ENCODE measurements around the gene CABCOCO1. TPM values are rescaled to one million over a fixed set of nuclear protein-coding genes. Genes with fewer than 3 reads are reported as not detected.

The CABCOCO1 gene
- total and polyA plus RNA-seq, 2 of the 13 experiments (the other 11 are each of a cell fraction or from before 2014, with no cell fraction given), result not detected

DNA sequence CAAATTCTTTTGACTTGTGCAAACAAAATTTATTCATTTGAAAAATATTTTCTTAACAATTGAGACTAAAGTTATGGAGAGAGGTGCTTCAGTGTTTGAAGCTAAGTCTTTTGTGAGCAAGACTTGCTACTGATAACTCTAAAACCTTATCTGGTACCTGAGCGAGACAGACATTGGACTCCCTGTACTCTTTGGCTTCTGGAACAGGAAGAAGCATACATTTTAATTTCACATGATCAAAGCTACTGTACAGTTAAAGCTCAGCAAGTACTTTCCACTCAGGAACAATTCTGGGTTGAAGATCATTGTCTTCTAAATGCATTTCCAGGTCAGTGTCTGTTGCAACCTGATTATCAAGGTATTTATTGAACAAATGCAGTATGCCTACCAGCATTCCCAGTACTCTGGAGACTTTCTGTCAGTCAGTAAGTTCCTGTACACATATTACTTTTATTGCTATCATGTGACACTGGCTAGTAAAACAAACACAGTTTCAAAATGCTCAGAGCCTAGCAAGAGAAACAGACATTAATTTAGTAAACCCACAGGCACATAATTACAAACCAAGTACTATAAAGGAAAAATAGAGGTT lies 42.4 kb downstream of the CABCOCO1 start (continued):
- TF ChIP-seq ZNF256 (CRISPR knock-in tag; conservative IDR thresholded peaks at IDR 0.05), result no peak
- no peak for TF ChIP-seq GLI4 (CRISPR knock-in tag; IDR thresholded peaks at IDR 0.05; ENCODE audit: borderline replicate concordance)
- no peak for TF ChIP-seq ZNF563 (CRISPR knock-in tag; IDR thresholded peaks at IDR 0.05)

DNA sequence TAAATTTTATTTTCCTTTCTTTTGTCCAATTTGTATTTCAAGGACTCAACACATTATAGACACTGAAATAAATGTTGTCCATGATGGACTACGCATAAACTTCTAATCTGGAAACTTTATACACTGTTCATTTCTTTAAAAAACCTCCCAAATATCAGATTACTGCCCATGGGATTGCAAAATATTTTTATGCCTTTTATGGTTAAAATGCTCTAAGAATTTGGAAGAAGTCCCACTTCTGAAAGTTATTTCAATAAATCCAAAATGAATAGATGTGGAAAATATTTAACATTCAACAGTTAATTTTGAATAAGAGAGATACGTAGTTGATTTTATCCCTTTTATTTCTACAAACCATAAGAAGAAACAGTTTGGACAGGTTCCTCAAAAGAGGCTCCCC lies 46.1 kb downstream of the CABCOCO1 start:
- in situ Hi-C loops (cut with HindIII; ENCODE audit: extremely low pct_ligation_motif_present, low pct_unique_long_range_greater_than_20kb), result no loop called here
- BruUV-seq (replicated peaks), result no TSS peak
- H3K9ac ChIP-seq (ENCODE audit: insufficient read depth, low read depth, low read length), result no peak overlapping the region
- FAIRE-seq (no peak), ATAC-seq (no peak), DNase-seq (ENCODE audit: low spot score) (no peak)
- no peak overlapping the region for H3K4me3 ChIP-seq (replicated peaks in 1 of 3; ENCODE audit: insufficient read depth in 1 of 3, low read depth in 2 of 3, low read length in 3 of 3)
- no peaks in the 10 kb centered on the region; a peak in 1 of 5 replicates for H3K27me3 ChIP-seq (ENCODE audit: control insufficient read depth in 1 of 2, insufficient read depth in 2 of 2, low read length in 2 of 2)
- 2% methylated on average over 2 of the region's 2 CpGs for WGBS (ENCODE audit: low lambda C conversion rate)
- H3K27ac ChIP-seq (ENCODE audit: extremely low read length, insufficient read depth, low read length), result no peak overlapping the region
- no peak overlapping the region for H3K4me2 ChIP-seq (ENCODE audit: low read depth, low read length)
- no peaks in the 10 kb centered on the region for H3K9me3 ChIP-seq (ENCODE audit: low read length)
- no peaks in the 10 kb centered on the region for H3K79me2 ChIP-seq (ENCODE audit: insufficient read depth, low read length)
- H4K20me1 ChIP-seq (ENCODE audit: insufficient read depth, low read length), result no peaks in the 10 kb centered on the region
- POLR2A ChIA-PET, result no interaction called here
- H2AFZ ChIP-seq (ENCODE audit: low read length), result no peak overlapping the region
- intact Hi-C loops (cut with micrococcal nuclease; ENCODE audit: unreplicated experiment), result no loop called here
- TF ChIP-seq ZNF225 (CRISPR knock-in tag; IDR thresholded peaks at IDR 0.05), result no peak
- TF ChIP-seq ZNF296 (CRISPR knock-in tag; conservative IDR thresholded peaks at IDR 0.05), result no peak
- TF ChIP-seq, protein P1, sequence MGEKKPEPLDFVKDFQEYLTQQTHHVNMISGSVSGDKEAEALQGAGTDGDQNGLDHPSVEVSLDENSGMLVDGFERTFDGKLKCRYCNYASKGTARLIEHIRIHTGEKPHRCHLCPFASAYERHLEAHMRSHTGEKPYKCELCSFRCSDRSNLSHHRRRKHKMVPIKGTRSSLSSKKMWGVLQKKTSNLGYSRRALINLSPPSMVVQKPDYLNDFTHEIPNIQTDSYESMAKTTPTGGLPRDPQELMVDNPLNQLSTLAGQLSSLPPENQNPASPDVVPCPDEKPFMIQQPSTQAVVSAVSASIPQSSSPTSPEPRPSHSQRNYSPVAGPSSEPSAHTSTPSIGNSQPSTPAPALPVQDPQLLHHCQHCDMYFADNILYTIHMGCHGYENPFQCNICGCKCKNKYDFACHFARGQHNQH (CRISPR knock-in tag; IDR thresholded peaks at IDR 0.05), result no peak
- TF ChIP-seq ZNF891 (CRISPR knock-in tag; IDR thresholded peaks at IDR 0.05), result no peak
- TF ChIP-seq ZNF232 (CRISPR knock-in tag; IDR thresholded peaks at IDR 0.05; ENCODE audit: borderline replicate concordance), result no peak
- no peak for TF ChIP-seq ZBTB3 (CRISPR knock-in tag; IDR thresholded peaks at IDR 0.05; ENCODE audit: borderline replicate concordance, low read depth)
- no peak for TF ChIP-seq ELF1 (CRISPR knock-in tag; IDR thresholded peaks at IDR 0.05)
- TF ChIP-seq CAMTA2 (CRISPR knock-in tag; IDR thresholded peaks at IDR 0.05; ENCODE audit: borderline replicate concordance), result no peak
- TF ChIP-seq SMARCC2 (IDR thresholded peaks at IDR 0.05), result no peak
- no peak for TF ChIP-seq SP1 (IDR thresholded peaks at IDR 0.05)
- no peak for TF ChIP-seq SP1 (CRISPR knock-in tag; IDR thresholded peaks at IDR 0.05)
- TF ChIP-seq, protein P2, sequence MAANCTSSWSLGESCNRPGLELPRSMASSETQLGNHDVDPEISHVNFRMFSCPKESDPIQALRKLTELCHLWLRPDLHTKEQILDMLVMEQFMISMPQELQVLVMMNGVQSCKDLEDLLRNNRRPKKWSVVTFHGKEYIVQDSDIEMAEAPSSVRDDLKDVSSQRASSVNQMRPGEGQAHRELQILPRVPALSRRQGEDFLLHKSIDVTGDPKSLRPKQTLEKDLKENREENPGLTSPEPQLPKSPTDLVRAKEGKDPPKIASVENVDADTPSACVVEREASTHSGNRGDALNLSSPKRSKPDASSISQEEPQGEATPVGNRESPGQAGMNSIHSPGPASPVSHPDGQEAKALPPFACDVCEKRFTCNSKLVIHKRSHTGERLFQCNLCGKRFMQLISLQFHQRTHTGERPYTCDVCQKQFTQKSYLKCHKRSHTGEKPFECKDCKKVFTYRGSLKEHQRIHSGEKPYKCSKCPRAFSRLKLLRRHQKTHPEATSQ (CRISPR knock-in tag; IDR thresholded peaks at IDR 0.05; ENCODE audit: borderline replicate concordance), result no peak
- no peak for TF ChIP-seq ZNF446 (CRISPR knock-in tag; IDR thresholded peaks at IDR 0.05)
- TF ChIP-seq, protein P3, sequence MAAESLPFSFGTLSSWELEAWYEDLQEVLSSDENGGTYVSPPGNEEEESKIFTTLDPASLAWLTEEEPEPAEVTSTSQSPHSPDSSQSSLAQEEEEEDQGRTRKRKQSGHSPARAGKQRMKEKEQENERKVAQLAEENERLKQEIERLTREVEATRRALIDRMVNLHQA (CRISPR knock-in tag; IDR thresholded peaks at IDR 0.05), result no peak
- no peak for TF ChIP-seq ZNF326 (CRISPR knock-in tag; IDR thresholded peaks at IDR 0.05; ENCODE audit: borderline replicate concordance)
- TF ChIP-seq XRCC5 (optimal IDR thresholded peaks at IDR 0.05; ENCODE audit: low read length), result no peak
- TF ChIP-seq ZNF549 (CRISPR knock-in tag; IDR thresholded peaks at IDR 0.05), result no peak
- no peak for TF ChIP-seq GTF2F1 (IDR thresholded peaks at IDR 0.05; ENCODE audit: low read length)
- TF ChIP-seq KDM4B (CRISPR knock-in tag; IDR thresholded peaks at IDR 0.05), result no peak
- TF ChIP-seq ZNF451 (CRISPR knock-in tag; IDR thresholded peaks at IDR 0.05), result no peak
- H3K4me1 ChIP-seq (ENCODE audit: insufficient read depth, low read length), result no peaks in the 10 kb centered on the region
- H3K36me3 ChIP-seq (replicated peaks in 1 of 2; ENCODE audit: control insufficient read depth in 1 of 2, insufficient read depth in 2 of 2, low read length in 2 of 2), result no peaks in the 10 kb centered on the region
- CTCF ChIA-PET (ENCODE audit: low intra/inter-chr PET ratio, low total read pairs), result no interaction called here

All from HepG2 (cell line).